GM23338 (cell line): Measurements from ENCODE around the gene BSPH1. TPM values are rescaled to one million over a fixed set of nuclear protein-coding genes. Genes with fewer than 3 reads are reported as not detected.

ENCODE experiments used
- ATAC-seq: fragments of 200-7000 bp; cut with Tn5 transposase; 3 replicates; pipeline ENCODE4 v1.9.1; 2020
- DNase-seq: peaks from one replicate; pipeline ENCODE4 v3.0.0-alpha.2; 2015; ENCODE audit warnings: low spot score
- H2AFZ ChIP-seq: fragments of 200-600 bp; sonication (generic); 2 replicates; pipeline ENCODE4 v1.8.0; 2016; ENCODE audit warnings: antibody characterized with exemption, mild to moderate bottlenecking, moderate library complexity
- H3F3A ChIP-seq: fragments of 200-600 bp; sonication (generic); replicated peaks from 2 replicates; pipeline ENCODE4 v1.8.0; 2017; ENCODE audit warnings: antibody characterized with exemption, mixed run types, low read depth
- H3K27ac ChIP-seq: fragments of 200-600 bp; sonication (generic); 2 replicates; pipeline ENCODE4 v1.6.1; 2016; ENCODE audit warnings: low read depth
- H3K27me3 ChIP-seq: fragments of 200-600 bp; sonication (generic); 2 replicates; pipeline ENCODE4 v1.8.0; 2016; ENCODE audit warnings: mild to moderate bottlenecking, mixed run types, moderate library complexity; ENCODE audit not compliant: insufficient read depth
- H3K36me3 ChIP-seq: fragments of 200-600 bp; sonication (generic); 2 replicates; pipeline ENCODE4 v1.8.0; 2016; ENCODE audit warnings: mild to moderate bottlenecking; ENCODE audit not compliant: insufficient read depth
- H3K4me1 ChIP-seq: fragments of 200-600 bp; sonication (generic); 2 replicates; pipeline ENCODE4 v1.8.0; 2016; ENCODE audit warnings: mild to moderate bottlenecking, moderate library complexity; ENCODE audit not compliant: insufficient read depth
- H3K4me2 ChIP-seq: fragments of 200-600 bp; sonication (generic); 2 replicates; pipeline ENCODE4 v1.7.1; 2017; ENCODE audit warnings: mixed run types
- H3K4me3 ChIP-seq: fragments of 200-600 bp; sonication (generic); 2 replicates; pipeline ENCODE4 v1.6.1; 2016; ENCODE audit warnings: mixed run types
- H3K79me2 ChIP-seq: fragments of 200-600 bp; sonication (generic); replicated peaks from 2 replicates; pipeline ENCODE4 v1.8.0; 2017; ENCODE audit warnings: mild to moderate bottlenecking; ENCODE audit not compliant: insufficient read depth
- H3K9me2 ChIP-seq: fragments of 200-600 bp; sonication (generic); 2 replicates; pipeline ENCODE4 v1.8.0; 2017; ENCODE audit not compliant: insufficient read depth
- H4K20me1 ChIP-seq: fragments of 200-600 bp; sonication (generic); replicated peaks from 2 replicates; pipeline ENCODE4 v1.8.0; 2017; ENCODE audit warnings: mild to moderate bottlenecking; ENCODE audit not compliant: insufficient read depth
- H3K27ac Mint-ChIP-seq: 2 replicates; pipeline ENCODE4 v1.8.0; 2020; ENCODE audit warnings: inconsistent platforms, mild to moderate bottlenecking, moderate library complexity, mixed read lengths
- H3K27me3 Mint-ChIP-seq: 3 replicates; pipeline ENCODE4 v1.8.0; 2022; ENCODE audit warnings: low read depth, mild to moderate bottlenecking, moderate library complexity, mixed read lengths, inconsistent platforms; ENCODE audit not compliant: insufficient read depth, poor library complexity
- H3K36me3 Mint-ChIP-seq: 3 replicates; pipeline ENCODE4 v1.8.0; 2021; ENCODE audit warnings: low read depth, mild to moderate bottlenecking, inconsistent platforms, moderate library complexity, mixed read lengths
- H3K4me1 Mint-ChIP-seq: 3 replicates; pipeline ENCODE4 v1.8.0; 2020; ENCODE audit warnings: mild to moderate bottlenecking, inconsistent platforms, mixed read lengths
- H3K4me3 Mint-ChIP-seq: 3 replicates; pipeline ENCODE4 v1.8.0; 2021; ENCODE audit warnings: moderate library complexity, mild to moderate bottlenecking, inconsistent platforms, mixed read lengths
- H3K9me3 Mint-ChIP-seq: 3 replicates; pipeline ENCODE4 v1.8.0; 2020; ENCODE audit warnings: moderate library complexity, mild to moderate bottlenecking, inconsistent platforms, mixed read lengths
- ETS1 ChIP-seq: IDR thresholded peaks from 2 replicates; pipeline ENCODE4 v1.6.1; 2016; ENCODE audit warnings: antibody characterized with exemption
- EZH2 ChIP-seq: fragments of 200-600 bp; sonication (generic); IDR thresholded peaks from one replicate; pipeline ENCODE4 v1.8.0; 2017; ENCODE audit warnings: antibody characterized with exemption, mild to moderate bottlenecking, low read depth; ENCODE audit not compliant: unreplicated experiment
- EZH2phosphoT487 ChIP-seq: fragments of 200-600 bp; sonication (generic); IDR thresholded peaks from one replicate; pipeline ENCODE4 v1.8.1; 2018; ENCODE audit warnings: antibody characterized with exemption; ENCODE audit not compliant: unreplicated experiment
- JUNB ChIP-seq: IDR thresholded peaks from one replicate; pipeline ENCODE4 v1.6.1; 2016; ENCODE audit warnings: antibody characterized with exemption; ENCODE audit not compliant: unreplicated experiment
- ZNF462 ChIP-seq: fragments of 250-450 bp; sonication (Bioruptor Pico); IDR thresholded peaks from 2 replicates; pipeline ENCODE4 v1.5.0; 2020; ENCODE audit warnings: mild to moderate bottlenecking, moderate library complexity
- polyA plus RNA-seq: library from polyadenylated mRNA; unstranded; fragments of >200 nt; fragmentation: Nextera tagmentation; extraction: Ambion mirVana; gene quantifications from 2 replicates; pipeline ENCODE4 v1.2.1, GENCODE V29; 2016
- total RNA-seq: library from RNA; depleted of rRNA; stranded (reverse); fragments of >200 nt; shearing (Covaris generic); gene quantifications from 2 replicates; pipeline ENCODE4 v1.2.3, GENCODE V29; 2014

Gene BSPH1
- total and polyA plus RNA-seq, 2 experiments from 2014 or later, result not detected

- TF ChIP-seq ZNF462, result no peak
- no peak for TF ChIP-seq JUNB
- no peak for TF ChIP-seq EZH2phosphoT487
Measured at GRCh38 chr19:47994209-47994802, 2.3 kb upstream of the BSPH1 start, which contains the start of gene ELSPBP1 (continued).

- Histone ChIP-seq H3K27me3 (no peaks in the 10 kb centered on the region), H3K4me1 (no peaks in the 10 kb centered on the region), H3K9me2 (peaks cover 12% of the 10 kb centered on the region; the same call in 1 of the 2 replicates), H4K20me1 (no peaks in the 10 kb centered on the region), H3F3A (no peaks in the 10 kb centered on the region), H3K79me2 (no peaks in the 10 kb centered on the region), H3K4me2 (no peak overlapping the region), H2AFZ (peak overlapping the region; percentile 35; the same call in 1 of the 2 replicates), H3K4me3 (no peak overlapping the region), H3K36me3 (no peaks in the 10 kb centered on the region), H3K27ac (no peak overlapping the region)
- no peak for TF ChIP-seq JUNB
- no peak for TF ChIP-seq ETS1
- TF ChIP-seq EZH2, result no peak
- no peak for ATAC-seq
- Mint-ChIP-seq H3K9me3 (no peaks in the 10 kb centered on the region), H3K27me3 (no peaks in the 10 kb centered on the region), H3K36me3 (no peaks in the 10 kb centered on the region), H3K4me3 (no peak overlapping the region), H3K4me1 (0 out of 3 replicates have a peak, but pooled peaks cover 3% of the 10 kb centered on the region), H3K27ac (no peak overlapping the region)
- no peak for DNase-seq
Measured at GRCh38 chr19:47991191-47991808, 670 bp downstream of the BSPH1 start.
